HepG2 (cell line): ENCODE results near the gene ELAVL2. TPM values are rescaled to one million over a fixed set of nuclear protein-coding genes. Genes with fewer than 3 reads are reported as not detected.
A peak's percentile ranks its signal among the peaks of the same experiment; 100 is the strongest.

Source experiments
- ATAC-seq: fragments of 200-7000 bp; cut with Tn5 transposase; 3 replicates; pipeline ENCODE4 v1.9.1; 2020; ENCODE audit warnings: mild to moderate bottlenecking, moderate library complexity
- BruUV-seq: library from RNA; stranded (reverse); fragments of 400-500 nt; replicated peaks from 2 replicates; lab custom pipeline; 2021; lab: Mats Ljungman, UMichigan
- CTCF ChIA-PET: fragments of 300-600 bp; formaldehyde crosslinking; extraction: SDS; loops from one replicate; lab custom pipeline; 2021; ENCODE audit warnings: low total read pairs, inconsistent platforms, low intra/inter-chr PET ratio; lab: Yijun Ruan, JAX
- POLR2A ChIA-PET: fragments of 350-600 bp; sonication (Branson Sonifier 250); formaldehyde crosslinking; loops from one replicate; lab custom pipeline; 2020; ENCODE audit warnings: antibody characterized with exemption, inconsistent platforms; lab: Yijun Ruan, JAX
- DNase-seq: peaks from one replicate; pipeline ENCODE4 v3.0.0-alpha.2; 2015; ENCODE audit warnings: low spot score
- FAIRE-seq: peaks from 3 replicates; lab custom pipeline; 2011; peaks lifted over from hg19 to GRCh38; lab: Jason Lieb, UNC
- H2AFZ ChIP-seq: one replicate; pipeline ENCODE4 v1.6.1; 2011; ENCODE audit warnings: low read length, inconsistent platforms
- H3K27ac ChIP-seq: fragments of 300-600 bp; 3 replicates; pipeline ENCODE4 v1.8.0; 2011; ENCODE audit warnings: mixed run types, mild to moderate bottlenecking, mixed read lengths, low read length, inconsistent platforms; ENCODE audit not compliant: insufficient read depth; ENCODE audit errors: extremely low read length
- H3K27me3 ChIP-seq, 2 experiments: fragments of 200-600 bp in 1 of 2; 2 replicates in 1 of 2; 3 replicates in 1 of 2; pipeline versions ENCODE4 v1.6.0 to v1.8.0; 2011; ENCODE audit warnings: low read length in 2 of 2, mild to moderate bottlenecking in 2 of 2, moderate library complexity in 2 of 2, inconsistent platforms in 1 of 2; ENCODE audit not compliant: insufficient read depth in 2 of 2, control insufficient read depth in 1 of 2
- H3K36me3 ChIP-seq, 2 experiments: fragments of 200-600 bp in 1 of 2; replicated peaks in 1 of 2; 2 replicates in 1 of 2; 3 replicates in 1 of 2; pipeline versions ENCODE4 v1.5.1 to v1.8.0; 2011; ENCODE audit warnings: low read length in 2 of 2, inconsistent platforms in 1 of 2; ENCODE audit not compliant: insufficient read depth in 2 of 2, control insufficient read depth in 1 of 2
- H3K4me1 ChIP-seq: 2 replicates; pipeline ENCODE4 v1.5.1; 2012; ENCODE audit warnings: low read length, inconsistent platforms; ENCODE audit not compliant: insufficient read depth
- H3K4me2 ChIP-seq: 2 replicates; pipeline ENCODE4 v1.6.0; 2011; ENCODE audit warnings: low read depth, low read length, inconsistent platforms
- H3K4me3 ChIP-seq, 3 experiments: fragments of 200-600 bp in 1 of 3; sonication (generic), shearing (Covaris generic) in 1 of 3; replicated peaks in 1 of 3; 2 replicates each; pipeline ENCODE4 v1.5.1; 2011 to 2016; ENCODE audit warnings: low read length in 3 of 3, inconsistent platforms in 2 of 3, low read depth in 2 of 3, mild to moderate bottlenecking in 2 of 3, control low read depth in 1 of 3, mixed read lengths in 1 of 3; ENCODE audit not compliant: insufficient read depth in 1 of 3
- H3K79me2 ChIP-seq: one replicate; pipeline ENCODE4 v1.6.1; 2011; ENCODE audit warnings: low read length, inconsistent platforms; ENCODE audit not compliant: insufficient read depth
- H3K9ac ChIP-seq: 2 replicates; pipeline ENCODE4 v1.6.0; 2011; ENCODE audit warnings: mild to moderate bottlenecking, low read depth, low read length, inconsistent platforms; ENCODE audit not compliant: insufficient read depth
- H3K9me3 ChIP-seq: 2 replicates; pipeline ENCODE4 v1.5.1; 2012; ENCODE audit warnings: mild to moderate bottlenecking, low read length
- H4K20me1 ChIP-seq: 2 replicates; pipeline ENCODE4 v1.6.0; 2011; ENCODE audit warnings: inconsistent platforms, mild to moderate bottlenecking, low read length, moderate library complexity; ENCODE audit not compliant: insufficient read depth
- CEBPB ChIP-seq: IDR thresholded peaks from 2 replicates; pipeline ENCODE4 v1.6.1; 2011; ENCODE audit warnings: low read depth, low read length, improper control_type of control experiment, borderline replicate concordance
- JUN ChIP-seq: sonication (generic); formaldehyde crosslinking; IDR thresholded peaks from 2 replicates; pipeline ENCODE4 v1.4.0; 2020; ENCODE audit warnings: mild to moderate bottlenecking, missing genetic modification reagents
- NFYB ChIP-seq: sonication (generic); formaldehyde crosslinking; IDR thresholded peaks from 2 replicates; pipeline ENCODE4 v1.4.0; 2020; ENCODE audit warnings: missing genetic modification reagents
- ZNF546 ChIP-seq: sonication (generic); formaldehyde crosslinking; conservative IDR thresholded peaks from 2 replicates; pipeline ENCODE4 v1.8.1; 2023; ENCODE audit warnings: mild to moderate bottlenecking, missing genetic modification reagents
- WGBS: methylation state at CpG from one replicate; pipeline ENCODE4 v1.1.6; 2017; ENCODE audit warnings: low lambda C conversion rate; 5-methylcytosine and 5-hydroxymethylcytosine counted together
- in situ Hi-C: cut with HindIII; loops from 2 replicates; pipeline ENCODE4 v1.10.0; 2017; ENCODE audit warnings: low pct_unique_long_range_greater_than_20kb; ENCODE audit not compliant: extremely low pct_ligation_motif_present
- intact Hi-C: fragments of 100-400 bp; cut with micrococcal nuclease; formaldehyde crosslinking; loops from one replicate; pipeline ENCODE4 v1.10.0; 2022; ENCODE audit not compliant: unreplicated experiment
- polyA plus RNA-seq, 8 experiments: library from polyadenylated mRNA; depleted of rRNA in 3 of 8; stranded (reverse) in 7 of 8; unstranded in 1 of 8; fragments of >200 nt; fragmentation: Illumina TruSeq in 4 of 8; extraction: Trizol in 4 of 8; gene quantifications; 2 replicates each; pipeline versions ENCODE4 v1.2.1 to v1.2.3, GENCODE V29; 2011 to 2016; ENCODE audit warnings: low read depth in 4 of 8, missing spikeins in 1 of 8, mixed read lengths in 1 of 8; ENCODE audit not compliant: insufficient read depth in 1 of 8
- total RNA-seq, 5 experiments: library from RNA; depleted of rRNA; stranded (reverse); fragments of >200 nt; fragmentation: Illumina TruSeq; extraction: Trizol; gene quantifications; 2 replicates each; pipeline ENCODE4 v1.2.3, GENCODE V29; 2016; ENCODE audit warnings: low read depth in 1 of 5
- TF ChIP-seq, protein P1 (sequence below): sonication (generic); formaldehyde crosslinking; IDR thresholded peaks from 2 replicates; pipeline ENCODE4 v1.5.0; 2020; ENCODE audit warnings: mild to moderate bottlenecking, missing genetic modification reagents, borderline replicate concordance

Gene ELAVL2
- total and polyA plus RNA-seq, 2 of the 13 experiments (the other 11 are each of a cell fraction or from before 2014, with no cell fraction given) = not detected

DNA sequence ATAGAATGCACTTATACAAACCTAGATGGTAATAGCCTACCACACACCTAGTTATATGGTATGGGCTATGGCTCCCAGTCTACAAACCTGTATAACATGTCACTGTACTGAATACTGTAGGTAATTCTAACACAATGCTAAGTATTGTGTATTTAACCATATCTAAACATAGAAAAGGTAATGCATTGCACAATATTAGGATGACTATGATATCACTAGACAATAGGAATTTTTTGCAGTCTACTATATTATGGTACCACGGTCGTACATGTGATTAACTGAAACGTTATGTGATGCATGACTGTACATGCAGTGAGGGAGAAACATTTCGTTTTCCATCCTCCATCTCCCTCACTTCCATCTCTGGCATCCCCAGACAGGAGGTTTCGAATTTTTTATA is 130.5 kb downstream of the ELAVL2 start:
- 3% methylated on average over 5 of the region's 5 CpGs for whole genome bisulfite sequencing
- intact Hi-C loops (no loop called here), in situ Hi-C loops (no loop called here)
- BruUV-seq = no TSS peak
- H3K79me2 ChIP-seq = no peaks in the 10 kb centered on the region
- H2AFZ ChIP-seq = no peak overlapping the region
- FAIRE-seq = no peak
- ATAC-seq = no peak
- TF ChIP-seq, protein P1, sequence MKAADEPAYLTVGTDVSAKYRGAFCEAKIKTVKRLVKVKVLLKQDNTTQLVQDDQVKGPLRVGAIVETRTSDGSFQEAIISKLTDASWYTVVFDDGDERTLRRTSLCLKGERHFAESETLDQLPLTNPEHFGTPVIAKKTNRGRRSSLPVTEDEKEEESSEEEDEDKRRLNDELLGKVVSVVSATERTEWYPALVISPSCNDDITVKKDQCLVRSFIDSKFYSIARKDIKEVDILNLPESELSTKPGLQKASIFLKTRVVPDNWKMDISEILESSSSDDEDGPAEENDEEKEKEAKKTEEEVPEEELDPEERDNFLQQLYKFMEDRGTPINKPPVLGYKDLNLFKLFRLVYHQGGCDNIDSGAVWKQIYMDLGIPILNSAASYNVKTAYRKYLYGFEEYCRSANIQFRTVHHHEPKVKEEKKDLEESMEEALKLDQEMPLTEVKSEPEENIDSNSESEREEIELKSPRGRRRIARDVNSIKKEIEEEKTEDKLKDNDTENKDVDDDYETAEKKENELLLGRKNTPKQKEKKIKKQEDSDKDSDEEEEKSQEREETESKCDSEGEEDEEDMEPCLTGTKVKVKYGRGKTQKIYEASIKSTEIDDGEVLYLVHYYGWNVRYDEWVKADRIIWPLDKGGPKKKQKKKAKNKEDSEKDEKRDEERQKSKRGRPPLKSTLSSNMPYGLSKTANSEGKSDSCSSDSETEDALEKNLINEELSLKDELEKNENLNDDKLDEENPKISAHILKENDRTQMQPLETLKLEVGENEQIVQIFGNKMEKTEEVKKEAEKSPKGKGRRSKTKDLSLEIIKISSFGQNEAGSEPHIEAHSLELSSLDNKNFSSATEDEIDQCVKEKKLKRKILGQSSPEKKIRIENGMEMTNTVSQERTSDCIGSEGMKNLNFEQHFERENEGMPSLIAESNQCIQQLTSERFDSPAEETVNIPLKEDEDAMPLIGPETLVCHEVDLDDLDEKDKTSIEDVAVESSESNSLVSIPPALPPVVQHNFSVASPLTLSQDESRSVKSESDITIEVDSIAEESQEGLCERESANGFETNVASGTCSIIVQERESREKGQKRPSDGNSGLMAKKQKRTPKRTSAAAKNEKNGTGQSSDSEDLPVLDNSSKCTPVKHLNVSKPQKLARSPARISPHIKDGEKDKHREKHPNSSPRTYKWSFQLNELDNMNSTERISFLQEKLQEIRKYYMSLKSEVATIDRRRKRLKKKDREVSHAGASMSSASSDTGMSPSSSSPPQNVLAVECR = no peak
- TF ChIP-seq CEBPB = peak; percentile 19; the same call in 1 of the 2 replicates
- H3K4me1 ChIP-seq = no peaks in the 10 kb centered on the region
- CTCF ChIA-PET = no interaction called here
- H3K4me3 ChIP-seq = no peak overlapping the region
- no peak overlapping the region for H3K9ac ChIP-seq
- POLR2A ChIA-PET = no interaction called here
- DNase-seq = no peak
- H3K36me3 ChIP-seq = no peaks in the 10 kb centered on the region
- no peak overlapping the region for H3K4me2 ChIP-seq
- no peaks in the 10 kb centered on the region for H4K20me1 ChIP-seq
- H3K9me3 ChIP-seq = no peaks in the 10 kb centered on the region
- no peak overlapping the region for H3K27ac ChIP-seq
- H3K27me3 ChIP-seq = no peaks in the 10 kb centered on the region

DNA sequence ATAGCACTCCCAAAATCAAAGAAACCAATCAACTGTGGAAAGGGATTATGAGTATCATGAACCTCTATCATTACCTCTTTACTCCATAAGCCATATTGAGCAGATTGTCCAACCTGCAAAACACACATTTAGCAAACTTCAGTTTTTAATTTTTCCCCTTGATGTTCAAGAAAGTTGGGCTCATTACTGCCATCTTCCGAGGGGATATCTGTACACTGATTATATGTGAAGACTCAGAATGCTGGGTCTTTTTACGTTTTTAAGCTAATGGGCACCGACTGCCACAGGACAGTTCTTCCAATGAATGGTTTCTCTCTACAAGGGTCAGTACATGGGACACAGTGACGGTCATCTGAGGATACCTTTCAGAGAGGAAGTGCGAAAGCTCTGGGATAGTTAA is 132.7 kb downstream of the ELAVL2 start:
- FAIRE-seq = no peak
- 20% methylated on average over 5 of the region's 5 CpGs for WGBS
- no TSS peak for BruUV-seq

More for the DNA sequence above, 132.7 kb downstream of the ELAVL2 start:
- in situ Hi-C loops (no loop called here), intact Hi-C loops (no loop called here)
- Histone ChIP-seq H3K4me3 (no peak overlapping the region), H3K36me3 (no peaks in the 10 kb centered on the region), H2AFZ (no peak overlapping the region), H3K9ac (no peak overlapping the region), H4K20me1 (no peaks in the 10 kb centered on the region), H3K4me2 (no peak overlapping the region)
- CTCF ChIA-PET = no interaction called here
- no peak for ATAC-seq
- no peak for TF ChIP-seq NFYB (CRISPR knock-in tag)
- TF ChIP-seq ZNF546 = no peak
- no peak for TF ChIP-seq JUN
- TF ChIP-seq, all 625 proteins: peak for 0
- POLR2A ChIA-PET = no interaction called here
- Histone ChIP-seq H3K79me2 (no peaks in the 10 kb centered on the region), H3K27me3 (no peaks in the 10 kb centered on the region), H3K4me1 (no peaks in the 10 kb centered on the region), H3K27ac (no peak overlapping the region), H3K9me3 (no peaks in the 10 kb centered on the region)
- no peak for DNase-seq
